ENCODE measurements around the gene MKNK1. TPM values are rescaled to one million over a fixed set of nuclear protein-coding genes. Genes with fewer than 3 reads are reported as not detected.
A peak's percentile ranks its signal among the peaks of the same experiment; 100 is the strongest.

The MKNK1 gene
- total RNA-seq, 1 donor from 2014 or later = 25.1 TPM

- Mint-ChIP-seq H3K27me3 (ENCODE audit: low read depth) (no peaks in the 10 kb centered on the region), H3K4me3 (ENCODE audit: unreplicated experiment) (peak overlapping the region; percentile 88), H3K36me3 (ENCODE audit: low read depth) (peaks cover 1% of the 10 kb centered on the region), H3K4me1 (ENCODE audit: low read depth) (peaks cover 52% of the 10 kb centered on the region), H3K27ac (ENCODE audit: unreplicated experiment) (peak overlapping the region; percentile 80), H3K9me3 (ENCODE audit: low read depth) (no peaks in the 10 kb centered on the region)
- DNase-seq (ENCODE audit: low spot score) = no peak
- TF ChIP-seq CTCF (IDR thresholded peaks at IDR 0.05) = no peak
These were observed 11.7 kb upstream of the MKNK1 start for GRCh38 chr1:46615735-46616134.

- peaks cover 52% of the 10 kb centered on the region for H3K4me1 Mint-ChIP-seq (ENCODE audit: low read depth)
- TF ChIP-seq CTCF (IDR thresholded peaks at IDR 0.05) = no peak
- peak overlapping the region; percentile 88 for H3K4me3 Mint-ChIP-seq (ENCODE audit: unreplicated experiment)
- H3K27ac Mint-ChIP-seq (ENCODE audit: unreplicated experiment) = peak overlapping the region; percentile 85
- H3K9me3 Mint-ChIP-seq (ENCODE audit: low read depth) = no peaks in the 10 kb centered on the region
- no peak for DNase-seq (ENCODE audit: low spot score)
- peaks cover 4% of the 10 kb centered on the region for H3K36me3 Mint-ChIP-seq (ENCODE audit: low read depth)
- no peaks in the 10 kb centered on the region for H3K27me3 Mint-ChIP-seq (ENCODE audit: low read depth)
These were observed 11.0 kb upstream of the MKNK1 start for GRCh38 chr1:46615088-46615487.

DNA sequence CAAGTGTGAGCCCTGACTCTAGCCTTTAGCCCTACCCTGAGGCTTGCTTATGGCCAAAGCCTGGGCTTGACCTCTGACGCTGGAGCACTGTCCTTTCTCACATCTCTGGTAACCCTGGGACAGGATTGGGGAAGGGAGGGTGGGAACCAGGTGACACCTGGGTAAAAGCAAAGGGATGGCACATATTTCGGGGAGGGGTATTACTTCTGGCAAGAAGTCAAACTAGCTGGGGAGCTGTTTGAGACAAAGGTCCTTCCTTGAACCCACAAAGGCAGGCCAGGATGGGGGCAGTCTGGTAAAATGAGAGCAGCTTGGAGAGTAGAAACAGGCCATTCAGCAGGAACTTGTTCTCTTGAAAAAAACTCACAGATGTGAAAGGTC is 10.5 kb upstream of the MKNK1 start:
- H3K27me3 Mint-ChIP-seq (ENCODE audit: low read depth) = no peaks in the 10 kb centered on the region
- peak overlapping the region; percentile 87 for H3K27ac Mint-ChIP-seq (ENCODE audit: unreplicated experiment)

DNA sequence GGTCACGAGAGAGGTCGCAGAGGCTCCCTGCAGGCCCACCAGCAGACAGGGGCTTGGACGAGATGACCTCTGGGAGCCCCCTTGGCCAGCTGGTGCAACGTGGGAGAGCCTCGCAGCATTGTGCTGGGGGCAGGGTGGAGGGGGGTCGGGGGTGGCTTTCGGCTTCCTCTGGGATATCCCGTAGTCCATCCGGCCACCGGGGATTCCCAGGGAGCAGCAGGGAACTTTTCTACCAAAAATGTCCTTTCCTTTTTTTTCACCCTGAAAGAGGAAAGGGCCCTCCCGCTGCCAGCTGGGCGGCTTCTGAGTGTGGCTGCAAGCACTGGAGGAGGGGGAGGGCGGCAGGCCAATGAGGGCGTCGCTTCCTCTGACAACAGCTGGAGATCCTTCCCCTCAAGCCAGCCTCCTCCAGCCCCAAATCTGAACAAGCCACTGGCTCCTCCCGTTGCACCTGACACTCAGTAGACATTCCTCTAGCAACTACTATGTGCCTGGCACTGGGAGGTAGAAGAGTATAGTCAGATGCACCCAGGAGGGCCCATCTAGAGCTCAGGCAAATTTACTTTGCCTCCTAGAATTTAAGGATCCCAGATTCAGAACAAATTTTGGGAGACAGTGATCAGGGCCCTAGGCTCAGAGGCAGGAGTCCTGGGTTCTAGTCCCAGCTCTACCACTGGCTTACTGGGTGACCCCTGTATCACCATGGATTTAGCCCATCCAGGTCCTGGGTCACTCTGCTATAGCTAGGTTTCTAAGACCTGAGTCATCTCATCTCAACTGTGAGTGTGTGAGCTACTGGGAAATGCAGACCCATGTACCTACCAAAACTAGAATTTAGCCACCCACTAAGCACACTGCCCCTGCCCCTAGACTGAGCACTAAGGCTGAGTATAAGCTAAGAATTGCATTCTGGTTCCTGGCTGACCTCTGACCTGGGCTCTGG is 9.9 kb upstream of the MKNK1 start:
- peak overlapping the region; percentile 19 for H3K4me3 Mint-ChIP-seq (ENCODE audit: unreplicated experiment)
- no peaks in the 10 kb centered on the region for H3K27me3 Mint-ChIP-seq (ENCODE audit: low read depth)
- no peak for DNase-seq (ENCODE audit: low spot score)
- TF ChIP-seq CTCF (IDR thresholded peaks at IDR 0.05) = no peak
- H3K9me3 Mint-ChIP-seq (ENCODE audit: low read depth) = no peaks in the 10 kb centered on the region
- peaks cover 13% of the 10 kb centered on the region for H3K36me3 Mint-ChIP-seq (ENCODE audit: low read depth)
- H3K27ac Mint-ChIP-seq (ENCODE audit: unreplicated experiment) = peak overlapping the region; percentile 87
- peaks cover 52% of the 10 kb centered on the region for H3K4me1 Mint-ChIP-seq (ENCODE audit: low read depth)

More for the DNA sequence above, 10.5 kb upstream of the MKNK1 start:
- Mint-ChIP-seq H3K4me1 (ENCODE audit: low read depth) (peaks cover 52% of the 10 kb centered on the region), H3K36me3 (ENCODE audit: low read depth) (peaks cover 7% of the 10 kb centered on the region), H3K9me3 (ENCODE audit: low read depth) (no peaks in the 10 kb centered on the region), H3K4me3 (ENCODE audit: unreplicated experiment) (no peak overlapping the region)
- DNase-seq (ENCODE audit: low spot score) = no peak
- no peak for TF ChIP-seq CTCF (IDR thresholded peaks at IDR 0.05)

GRCh38 chr1:46612937-46613660 is 9.0 kb upstream of the MKNK1 start:
- H3K9me3 Mint-ChIP-seq (ENCODE audit: low read depth) = no peaks in the 10 kb centered on the region
- no peak overlapping the region for H3K27ac Mint-ChIP-seq (ENCODE audit: unreplicated experiment)
- H3K4me3 Mint-ChIP-seq (ENCODE audit: unreplicated experiment) = peak overlapping the region; percentile 19
- H3K27me3 Mint-ChIP-seq (ENCODE audit: low read depth) = no peaks in the 10 kb centered on the region
- H3K4me1 Mint-ChIP-seq (ENCODE audit: low read depth) = peaks cover 52% of the 10 kb centered on the region
- no peak for DNase-seq (ENCODE audit: low spot score)
- H3K36me3 Mint-ChIP-seq (ENCODE audit: low read depth) = peaks cover 20% of the 10 kb centered on the region
- no peak for TF ChIP-seq CTCF (IDR thresholded peaks at IDR 0.05)
